HG02852 (cell line): Measurements from ENCODE around the gene GPI.
"Not testable (repeated sequence)": the region's sequence is repeated elsewhere in the genome, so short reads cannot be mapped to it uniquely, and the experiment has no call there.

ENCODE experiments used
- ATAC-seq: cut with Tn5 transposase; IDR thresholded peaks from one replicate; pipeline ENCODE4 v1.9.1; 2021; ENCODE audit warnings: mild to moderate bottlenecking, moderate library complexity; ENCODE audit not compliant: unreplicated experiment

Gene GPI

GRCh38 chr19:34400844-34401243 lies 35.8 kb downstream of the GPI start:
- ATAC-seq: not testable (repeated sequence)

- ATAC-seq: no peak
Observed at GRCh38 chr19:34402074-34402600, 37.1 kb downstream of the GPI start.

DNA sequence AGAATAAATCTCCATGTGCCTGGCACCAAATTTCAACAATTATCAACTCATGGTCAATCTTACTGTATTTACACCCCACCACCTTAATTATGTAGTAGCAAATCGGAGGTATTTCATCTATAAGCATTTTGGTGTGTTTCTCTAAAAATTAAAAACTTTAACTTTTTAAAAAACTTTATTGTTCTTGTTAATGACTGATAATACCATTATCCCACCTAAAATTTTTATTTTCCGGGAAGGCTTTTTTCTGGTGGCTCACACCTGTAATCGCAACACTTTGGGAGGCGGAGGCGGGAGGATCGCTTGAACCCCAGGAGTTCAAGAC lies 38.8 kb downstream of the GPI start:
- ATAC-seq: peak; percentile 16

GRCh38 chr19:34404109-34404909 lies 39.3 kb downstream of the GPI start, which contains the start of gene PDCD2L:
Gene PDCD2L (plus strand): TSS chr19:34404399. CDS start chr19:34404431, 32 bp downstream.
- ATAC-seq: peak; percentile 85

- ATAC-seq: no peak
Observed at GRCh38 chr19:34405892-34406660, 41.1 kb downstream of the GPI start.

GRCh38 chr19:34408411-34408810 lies 43.4 kb downstream of the GPI start:
- ATAC-seq: no peak

- no peak for ATAC-seq
Observed at GRCh38 chr19:34409189-34410164, 44.5 kb downstream of the GPI start.

DNA sequence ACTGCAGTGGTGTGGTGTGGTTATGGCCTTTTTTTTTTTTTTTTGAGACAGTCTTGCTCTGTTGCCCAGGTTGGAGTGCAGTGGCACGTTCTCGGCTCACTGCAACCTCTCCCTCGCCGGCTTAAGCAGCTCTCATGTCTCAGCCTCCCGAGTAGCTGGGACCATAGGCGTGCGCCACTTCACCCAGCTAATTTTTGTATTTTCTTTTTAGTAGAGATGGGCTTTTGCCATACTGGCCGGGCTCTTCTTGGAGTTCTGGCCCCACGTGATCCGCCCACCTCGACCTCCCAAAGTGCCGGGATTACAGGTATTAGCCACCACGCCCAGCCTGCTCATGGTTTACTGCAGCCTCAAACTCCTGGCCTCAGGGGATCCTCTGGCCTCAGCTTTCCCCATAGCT lies 46.2 kb downstream of the GPI start:
- ATAC-seq: no peak

DNA sequence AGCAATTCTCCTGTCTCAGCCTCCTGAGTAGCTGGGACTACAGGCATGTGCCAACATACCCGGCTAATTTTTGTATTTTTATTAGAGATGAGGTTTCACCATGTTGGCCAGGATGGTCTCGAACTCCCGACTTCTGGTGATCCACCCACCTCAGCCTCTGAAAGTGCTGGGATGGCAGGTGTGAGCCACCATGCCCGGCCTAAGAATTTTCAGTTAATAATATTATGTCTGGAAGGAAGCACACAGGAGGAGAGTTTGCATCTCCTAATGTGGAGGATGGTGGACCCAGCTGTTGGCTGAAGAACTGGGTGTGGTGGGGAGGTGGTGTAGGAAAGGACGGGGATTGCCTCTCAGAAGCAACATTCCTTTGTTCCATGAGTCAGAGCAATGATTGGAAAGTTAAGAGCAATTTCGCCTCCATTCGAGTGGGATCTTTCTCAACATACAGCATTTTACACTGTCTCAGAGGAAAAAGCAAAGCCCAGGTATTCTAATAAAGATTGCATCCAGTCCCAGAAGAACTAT lies 51.1 kb downstream of the GPI start:
- ATAC-seq: no peak

GRCh38 chr19:34418300-34418699 lies 53.3 kb downstream of the GPI start:
- no peak for ATAC-seq

DNA sequence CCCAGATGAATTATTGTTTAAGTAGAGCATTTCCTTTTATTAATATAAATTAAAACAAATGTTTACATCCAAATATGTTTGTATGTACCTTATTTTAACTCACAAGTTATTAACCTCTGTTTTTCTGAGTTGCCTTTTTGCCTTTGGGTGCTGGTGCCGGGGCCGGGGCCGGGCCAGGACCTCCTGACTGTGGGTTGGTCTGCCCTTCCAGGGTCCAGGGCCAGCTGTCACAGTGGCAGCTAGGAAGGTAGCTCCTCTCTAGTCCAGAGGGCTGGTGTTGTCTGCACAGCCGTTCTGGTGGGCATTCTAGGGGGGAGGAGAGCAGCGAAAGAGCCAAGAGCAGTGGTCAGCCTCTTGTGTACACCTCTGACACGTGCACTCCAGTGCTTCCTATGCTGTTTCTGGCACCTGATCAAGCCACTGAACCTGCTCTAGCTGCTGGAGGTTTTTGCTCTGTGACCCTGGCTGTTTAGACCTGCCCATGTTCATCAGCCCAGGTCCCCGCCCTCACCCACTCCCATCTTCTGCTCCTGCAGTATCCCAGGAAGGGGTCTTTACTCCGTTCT lies 61.2 kb downstream of the GPI start:
- ATAC-seq: no peak

GRCh38 chr19:34428549-34429285 lies 63.7 kb downstream of the GPI start:
- peak; percentile 48 for ATAC-seq

GRCh38 chr19:34429553-34429952 lies 64.6 kb downstream of the GPI start:
- no peak for ATAC-seq

- ATAC-seq: peak; percentile 42
Observed at GRCh38 chr19:34430738-34431625, 66.0 kb downstream of the GPI start.

GRCh38 chr19:34431681-34432402 lies 66.8 kb downstream of the GPI start:
- ATAC-seq: no peak

- no peak for ATAC-seq
Observed at GRCh38 chr19:34432797-34433196, 67.8 kb downstream of the GPI start.

DNA sequence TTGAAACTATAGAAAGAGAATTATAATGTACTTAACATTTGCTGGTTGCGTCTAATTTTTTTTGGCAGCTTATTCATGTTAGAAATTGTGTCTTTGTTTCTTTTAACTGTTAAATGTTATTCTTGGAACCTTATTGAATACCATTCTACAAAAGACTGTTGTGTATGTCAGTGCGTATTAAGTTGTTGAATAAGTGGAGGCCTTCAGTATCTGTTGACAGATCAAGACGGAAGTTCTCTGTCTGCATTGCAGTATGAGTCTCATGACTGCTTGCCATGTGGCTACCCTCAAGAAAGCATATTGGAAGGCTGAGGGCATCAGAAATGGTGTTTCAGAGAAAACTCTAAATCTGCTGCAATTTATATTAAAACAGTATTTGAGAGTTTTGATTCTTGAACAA lies 71.7 kb downstream of the GPI start:
- ATAC-seq: no peak

DNA sequence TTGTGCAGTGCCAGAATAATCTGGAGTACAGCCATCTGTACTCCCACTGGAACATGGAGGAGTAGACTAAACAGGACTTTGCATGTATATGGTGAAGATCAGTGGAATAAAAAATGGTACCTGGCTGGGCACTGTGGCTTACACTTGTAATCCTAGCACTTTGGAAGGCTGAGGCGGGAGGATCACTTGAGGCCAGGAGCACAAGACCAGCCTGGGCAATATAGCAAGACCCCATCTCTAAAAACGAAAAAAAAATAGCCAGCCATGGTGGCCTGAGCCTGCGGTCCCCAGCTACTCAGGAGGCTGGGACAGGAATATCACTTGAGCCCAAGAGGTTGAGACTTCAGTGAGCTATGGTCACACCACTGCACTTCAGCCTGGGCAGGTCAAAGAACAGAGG lies 83.2 kb downstream of the GPI start:
- ATAC-seq: no peak
